ENCODE measurements around the gene CASP3. TPM values are rescaled to one million over a fixed set of nuclear protein-coding genes. Genes with fewer than 3 reads are reported as not detected.
"Not testable (repeated sequence)": the region's sequence is repeated elsewhere in the genome, so short reads cannot be mapped to it uniquely, and the experiment has no call there.

The CASP3 gene
- polyA plus RNA-seq, 1 experiment: 20.5 TPM

GRCh38 chr4:184593461-184593860, 55.8 kb downstream of the CASP3 start:
- no peaks in the 10 kb centered on the region for H3K27me3 ChIP-seq (ENCODE audit: control insufficient read depth, insufficient read depth, low read length)
- DNase-seq (ENCODE audit: low read depth): no peak
- no peak overlapping the region for H3K4me3 ChIP-seq (ENCODE audit: low read depth, low read length)
- H3K36me3 ChIP-seq (ENCODE audit: control insufficient read depth, insufficient read depth, low read length): no peaks in the 10 kb centered on the region
- ChIA-PET POLR2A (no interaction called here), CTCF (no interaction called here)
- no peak for TF ChIP-seq CTCF (IDR thresholded peaks at IDR 0.05; ENCODE audit: insufficient read depth, low read depth, low read length)

GRCh38 chr4:184591747-184592270, 57.4 kb downstream of the CASP3 start:
- DNase-seq (ENCODE audit: low read depth); H3K36me3 ChIP-seq (ENCODE audit: control insufficient read depth, insufficient read depth, low read length); POLR2A ChIA-PET; H3K4me3 ChIP-seq (ENCODE audit: low read depth, low read length); CTCF ChIA-PET; H3K27me3 ChIP-seq (ENCODE audit: control insufficient read depth, insufficient read depth, low read length): not testable (repeated sequence)

- Histone ChIP-seq H3K36me3 (ENCODE audit: control insufficient read depth, insufficient read depth, low read length) (no peaks in the 10 kb centered on the region), H3K4me3 (ENCODE audit: low read depth, low read length) (no peak overlapping the region), H3K27me3 (ENCODE audit: control insufficient read depth, insufficient read depth, low read length) (no peaks in the 10 kb centered on the region)
- ChIA-PET POLR2A (no interaction called here), CTCF (no interaction called here)
- DNase-seq (ENCODE audit: low read depth): no peak
- TF ChIP-seq CTCF (IDR thresholded peaks at IDR 0.05; ENCODE audit: insufficient read depth, low read depth, low read length): no peak
Measured at GRCh38 chr4:184591070-184591677, 58.1 kb downstream of the CASP3 start.

- ChIA-PET POLR2A (no interaction called here), CTCF (no interaction called here)
Measured at GRCh38 chr4:184590196-184590595, 59.1 kb downstream of the CASP3 start.

GRCh38 chr4:184588893-184589292, 60.4 kb downstream of the CASP3 start:
- TF ChIP-seq CTCF (IDR thresholded peaks at IDR 0.05; ENCODE audit: insufficient read depth, low read depth, low read length): no peak
- Histone ChIP-seq H3K27me3 (ENCODE audit: control insufficient read depth, insufficient read depth, low read length) (no peaks in the 10 kb centered on the region), H3K36me3 (ENCODE audit: control insufficient read depth, insufficient read depth, low read length) (no peaks in the 10 kb centered on the region), H3K4me3 (ENCODE audit: low read depth, low read length) (no peak overlapping the region)
- CTCF ChIA-PET: no interaction called here
- no peak for DNase-seq (ENCODE audit: low read depth)
- POLR2A ChIA-PET: no interaction called here

More at GRCh38 chr4:184590196-184590595, 59.1 kb downstream of the CASP3 start:
- H3K27me3 ChIP-seq (ENCODE audit: control insufficient read depth, insufficient read depth, low read length): no peaks in the 10 kb centered on the region
- DNase-seq (ENCODE audit: low read depth): no peak
- no peak for TF ChIP-seq CTCF (IDR thresholded peaks at IDR 0.05; ENCODE audit: insufficient read depth, low read depth, low read length)
- no peaks in the 10 kb centered on the region for H3K36me3 ChIP-seq (ENCODE audit: control insufficient read depth, insufficient read depth, low read length)
- no peak overlapping the region for H3K4me3 ChIP-seq (ENCODE audit: low read depth, low read length)

DNA sequence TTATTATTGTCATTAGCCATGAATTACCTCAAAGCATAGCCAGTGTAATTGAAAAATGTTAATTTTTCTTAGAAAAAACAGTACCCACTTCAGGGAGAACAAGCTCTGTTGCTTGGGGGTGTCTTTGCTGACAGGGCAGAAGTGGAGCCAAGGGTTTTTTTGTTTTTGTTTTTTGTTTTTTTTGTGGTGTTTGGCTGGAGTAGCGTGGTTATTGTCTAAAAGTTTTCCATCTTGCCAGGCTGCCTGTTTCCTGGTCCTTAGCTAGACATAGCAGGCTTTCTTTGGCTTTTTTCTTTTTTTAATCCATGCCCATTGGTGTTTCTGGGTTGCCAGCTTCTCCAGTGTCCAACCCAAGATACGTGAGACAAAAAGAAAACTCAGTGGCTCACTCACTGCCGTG, 61.5 kb downstream of the CASP3 start:
- H3K36me3 ChIP-seq (ENCODE audit: control insufficient read depth, insufficient read depth, low read length): no peaks in the 10 kb centered on the region
- H3K4me3 ChIP-seq (ENCODE audit: low read depth, low read length): no peak overlapping the region
- H3K27me3 ChIP-seq (ENCODE audit: control insufficient read depth, insufficient read depth, low read length): no peaks in the 10 kb centered on the region
- POLR2A ChIA-PET: no interaction called here
- no peak for TF ChIP-seq CTCF (IDR thresholded peaks at IDR 0.05; ENCODE audit: insufficient read depth, low read depth, low read length)
- CTCF ChIA-PET: no interaction called here
- no peak for DNase-seq (ENCODE audit: low read depth)

Measured in BJ (cell line).